Hematopoietic multipotent progenitor cell treated with erythropoietin and hydrocortisone succinate and interleukin-3 and kit ligand, for 6 days (in vitro differentiated cells): ENCODE measurements around the gene NIT1.
A peak's percentile ranks its signal among the peaks of the same experiment; 100 is the strongest.
"Not testable (repeated sequence)": the region's sequence is repeated elsewhere in the genome, so short reads cannot be mapped to it uniquely, and the experiment has no call there.

Experiments used
- DNase-seq: peaks from one replicate; pipeline ENCODE4 v3.0.0-alpha.2; 2015

NIT1 gene

GRCh38 chr1:161115132-161115711, 2.7 kb upstream of the NIT1 start:
- DNase-seq: no peak

GRCh38 chr1:161115961-161116360, 1.9 kb upstream of the NIT1 start:
- not testable (repeated sequence) for DNase-seq

- DNase-seq: peak; percentile 90
Measured at GRCh38 chr1:161119092-161119903, 1.4 kb downstream of the NIT1 start.

- no peak for DNase-seq
Measured at GRCh38 chr1:161121042-161121650, 3.2 kb downstream of the NIT1 start.

- no peak for DNase-seq
Measured at GRCh38 chr1:161121834-161122233, 3.9 kb downstream of the NIT1 start.

- no peak for DNase-seq
Measured at GRCh38 chr1:161122967-161123366, 5.1 kb downstream of the NIT1 start.

GRCh38 chr1:161127649-161128048, 9.7 kb downstream of the NIT1 start:
- DNase-seq: peak; percentile 37

- DNase-seq: no peak
Measured at GRCh38 chr1:161128591-161129420, 10.9 kb downstream of the NIT1 start.

- no peak for DNase-seq
Measured at GRCh38 chr1:161130266-161130665, 12.4 kb downstream of the NIT1 start.

GRCh38 chr1:161131523-161132409, 13.9 kb downstream of the NIT1 start:
- DNase-seq: peak; percentile 31

GRCh38 chr1:161132410-161133219, 14.7 kb downstream of the NIT1 start, which contains the start of gene DEDD:
Gene DEDD (minus strand): TSS chr1:161132667. CDS start chr1:161124462, 8,205 bp downstream.
- peak; percentile 99 for DNase-seq

GRCh38 chr1:161133220-161133740, 15.4 kb downstream of the NIT1 start:
- DNase-seq: peak; percentile 20

- no peak for DNase-seq
Measured at GRCh38 chr1:161137881-161138280, 20.0 kb downstream of the NIT1 start.

GRCh38 chr1:161138431-161138830, 20.5 kb downstream of the NIT1 start:
- DNase-seq: no peak

- DNase-seq: peak; percentile 85
Measured at GRCh38 chr1:161139766-161140165, 21.9 kb downstream of the NIT1 start.

- DNase-seq: no peak
Measured at GRCh38 chr1:161140755-161141400, 23.0 kb downstream of the NIT1 start.

- no peak for DNase-seq
Measured at GRCh38 chr1:161145832-161146231, 27.9 kb downstream of the NIT1 start.

- no peak for DNase-seq
Measured at GRCh38 chr1:161153176-161153575, 35.3 kb downstream of the NIT1 start.

- peak; percentile 97 for DNase-seq
Measured at GRCh38 chr1:161153682-161154337, 35.9 kb downstream of the NIT1 start, which contains the start of gene UFC1. Gene UFC1 (plus strand): TSS chr1:161153978. CDS start chr1:161153998, 20 bp downstream.

GRCh38 chr1:161157867-161158266, 40.0 kb downstream of the NIT1 start:
- no peak for DNase-seq
